Ramos (cell line): Measurements from ENCODE around the gene ARHGAP45.

Source experiments
- in situ Hi-C: fragments of 300-500 bp; cut with MboI; formaldehyde crosslinking; loops from one replicate; pipeline ENCODE4 v1.14.3; 2022; ENCODE audit warnings: low sequenced_read_pairs; ENCODE audit not compliant: unreplicated experiment

Gene ARHGAP45

GRCh38 chr19:1085053-1085658 lies 18.2 kb downstream of the ARHGAP45 start:
- in situ Hi-C loops = no loop called here

DNA sequence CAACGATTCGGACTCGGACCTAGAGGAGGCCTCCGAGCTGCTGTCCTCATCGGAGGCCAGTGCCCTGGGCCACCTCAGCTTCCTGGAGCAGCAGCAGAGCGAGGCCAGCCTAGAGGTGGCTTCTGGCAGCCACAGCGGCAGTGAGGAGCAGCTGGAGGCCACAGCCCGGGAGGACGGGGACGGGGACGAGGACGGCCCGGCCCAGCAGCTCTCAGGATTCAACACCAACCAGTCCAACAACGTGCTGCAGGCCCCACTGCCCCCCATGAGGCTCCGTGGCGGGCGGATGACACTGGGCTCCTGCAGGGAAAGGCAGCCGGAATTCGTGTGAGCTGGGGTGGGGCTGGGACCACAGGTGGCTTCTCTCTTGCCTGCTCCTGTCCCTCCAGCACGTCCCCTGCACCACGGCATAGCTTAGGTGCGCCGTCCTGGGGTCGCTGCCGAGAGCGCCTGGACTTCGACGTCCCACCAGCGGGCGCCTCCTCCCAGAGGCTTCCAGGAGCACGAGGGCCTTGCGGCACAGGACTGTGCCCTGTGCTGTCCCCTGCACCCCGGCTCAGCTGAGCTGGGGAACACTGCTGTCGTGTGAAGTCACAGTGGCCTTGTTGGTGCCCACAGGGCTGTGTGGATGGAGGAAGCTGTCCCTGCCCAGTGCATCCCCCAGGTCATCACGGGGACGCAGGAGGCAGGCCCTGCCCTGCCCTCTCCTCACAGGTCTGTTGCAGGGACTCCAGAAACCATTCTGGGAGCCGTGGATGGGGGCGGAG lies 18.9 kb downstream of the ARHGAP45 start:
- in situ Hi-C loops = no loop called here

DNA sequence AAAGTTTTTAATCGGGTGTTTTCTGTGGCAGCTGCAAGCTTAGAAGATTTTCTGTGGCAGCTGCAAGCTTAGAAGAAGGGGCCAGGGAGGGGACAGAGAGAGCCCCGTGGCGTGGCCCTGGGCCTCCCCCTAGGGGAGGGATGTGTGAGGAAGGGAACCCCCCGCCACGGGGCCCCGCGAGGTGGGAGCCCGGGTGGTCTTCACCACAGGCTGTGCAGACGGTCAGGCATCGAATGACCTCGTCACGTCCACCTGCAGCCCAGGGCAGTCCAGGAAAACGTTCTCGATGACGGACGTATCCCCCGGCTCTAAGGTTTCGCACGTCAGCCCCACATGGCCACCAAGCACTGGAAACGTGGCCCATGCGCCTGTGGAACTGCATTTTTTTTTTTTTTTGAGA lies 19.6 kb downstream of the ARHGAP45 start:
- in situ Hi-C loops = no loop called here

DNA sequence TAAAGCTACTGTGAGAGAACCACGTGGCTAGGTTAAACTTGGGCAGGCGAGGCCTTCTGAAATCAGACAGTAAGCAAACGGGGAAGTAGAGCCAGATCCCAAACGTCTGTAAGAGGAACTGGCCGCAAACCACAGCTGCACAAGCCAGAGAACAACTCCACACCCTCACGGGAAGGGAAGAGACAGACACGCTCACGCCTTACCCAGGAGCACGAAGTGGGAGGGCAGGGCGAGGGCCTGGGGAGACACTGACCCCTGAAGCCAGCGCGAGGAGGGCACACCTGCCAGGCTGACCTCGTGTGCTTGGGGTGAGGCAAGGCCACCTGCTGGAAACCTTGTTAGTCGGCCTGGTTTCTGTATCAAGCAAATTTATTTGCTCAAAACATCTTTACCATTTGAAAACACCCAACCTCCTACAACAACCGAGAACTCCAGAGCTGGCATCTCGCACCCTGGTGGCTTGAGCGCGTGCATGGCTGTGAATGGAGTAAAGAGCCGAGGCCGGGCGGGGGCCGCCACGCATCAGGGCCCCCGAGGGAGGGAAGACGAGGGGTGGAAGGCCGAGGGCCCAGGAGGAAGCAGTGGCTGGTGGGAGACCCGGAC lies 20.9 kb downstream of the ARHGAP45 start:
- in situ Hi-C loops = no loop called here

GRCh38 chr19:1088416-1089010 lies 21.5 kb downstream of the ARHGAP45 start:
- in situ Hi-C loops = no loop called here

GRCh38 chr19:1089126-1089771 lies 22.3 kb downstream of the ARHGAP45 start:
- in situ Hi-C loops = no loop called here

GRCh38 chr19:1089891-1090290 lies 22.9 kb downstream of the ARHGAP45 start:
- in situ Hi-C loops = no loop called here

- in situ Hi-C loops = no loop called here
Observed at GRCh38 chr19:1090731-1091543, 24.0 kb downstream of the ARHGAP45 start.

- in situ Hi-C loops = no loop called here
Observed at GRCh38 chr19:1091544-1092175, 24.7 kb downstream of the ARHGAP45 start.

GRCh38 chr19:1093330-1093729 lies 26.4 kb downstream of the ARHGAP45 start:
- in situ Hi-C loops = no loop called here

DNA sequence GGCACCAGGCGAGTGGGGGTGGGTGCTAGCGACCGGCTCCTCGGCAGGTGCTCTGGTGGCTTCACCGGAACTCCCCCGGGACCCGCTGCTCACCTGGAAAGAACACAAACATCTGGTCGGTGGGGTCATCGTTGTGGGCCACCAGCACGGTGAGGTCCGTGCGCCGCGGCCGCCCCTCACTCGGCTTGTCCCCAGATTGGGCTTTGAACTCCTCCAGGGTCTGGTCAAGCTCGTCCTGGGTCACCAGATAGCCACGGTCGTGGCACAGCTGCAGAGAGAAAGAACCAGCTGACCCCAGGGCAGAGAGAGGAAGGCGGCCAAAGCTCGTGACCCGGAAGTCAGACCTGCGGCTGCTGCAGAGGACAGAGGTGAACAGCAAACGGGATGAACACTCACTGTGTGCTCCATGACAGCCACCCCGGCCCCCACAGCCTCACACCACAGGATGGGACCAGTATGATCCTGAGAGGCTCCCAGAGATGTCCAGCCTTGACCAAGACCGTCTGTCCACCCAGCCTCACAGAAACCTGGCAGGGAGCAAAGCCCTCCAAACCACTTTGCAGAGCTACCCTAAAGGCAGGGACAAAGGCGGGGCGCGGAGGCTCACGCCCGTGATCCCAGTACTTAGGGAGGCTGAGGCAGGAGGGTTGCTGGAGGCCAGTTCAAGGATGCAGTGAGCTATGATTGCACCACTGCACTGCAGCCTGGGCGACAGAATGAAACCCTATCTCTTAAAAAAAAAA lies 27.0 kb downstream of the ARHGAP45 start:
- in situ Hi-C loops = no loop called here

DNA sequence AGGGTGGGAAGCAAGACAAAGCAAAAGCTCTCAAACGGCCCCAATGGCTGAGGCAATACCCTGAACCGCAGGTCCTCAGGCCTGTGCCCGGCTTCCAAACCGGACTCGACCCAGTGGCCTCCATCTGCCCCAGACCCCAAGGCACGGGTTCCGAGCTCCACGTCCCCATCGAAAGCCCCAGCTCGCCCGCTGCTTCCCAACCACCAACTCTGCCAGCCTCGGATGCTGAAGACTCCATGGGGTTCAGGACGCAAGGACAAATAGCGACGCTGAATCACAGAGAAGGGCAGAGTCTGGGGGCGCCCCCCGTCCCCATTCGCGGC lies 27.6 kb downstream of the ARHGAP45 start:
- in situ Hi-C loops = no loop called here

GRCh38 chr19:1094978-1095701 lies 28.2 kb downstream of the ARHGAP45 start, which contains the start of gene POLR2E:
Gene POLR2E (minus strand): TSS chr19:1095375. CDS start chr19:1095315, 60 bp downstream.
- in situ Hi-C loops = no loop called here

GRCh38 chr19:1097810-1098176 lies 30.8 kb downstream of the ARHGAP45 start:
- in situ Hi-C loops = no loop called here

- in situ Hi-C loops = no loop called here
Observed at GRCh38 chr19:1098177-1099051, 31.4 kb downstream of the ARHGAP45 start.

DNA sequence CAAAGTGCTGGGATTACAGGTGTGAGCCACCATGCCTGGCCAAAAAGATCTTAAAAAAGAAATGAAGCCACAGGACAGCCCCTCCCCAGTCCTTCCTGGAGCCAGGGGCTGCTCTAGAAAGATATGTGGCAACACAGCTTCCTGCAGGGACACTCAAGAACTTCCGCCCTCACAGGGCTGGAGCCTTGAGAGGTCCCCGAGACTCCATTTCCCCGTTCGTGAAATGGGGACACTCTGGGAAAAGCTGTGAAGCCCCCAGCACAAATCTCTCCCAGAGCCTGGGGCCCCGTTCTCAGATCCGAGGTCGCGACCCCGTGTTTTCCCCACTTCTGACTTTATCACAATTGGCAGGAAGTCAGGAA lies 34.4 kb downstream of the ARHGAP45 start:
- in situ Hi-C loops = no loop called here

GRCh38 chr19:1102407-1103131 lies 35.6 kb downstream of the ARHGAP45 start:
- in situ Hi-C loops = no loop called here
